Spleen (tissue), 7 donors: Measurements from ENCODE around the gene IL10.
"Not testable (repeated sequence)": the region's sequence is repeated elsewhere in the genome, so short reads cannot be mapped to it uniquely, and the experiment has no call there.

ENCODE experiments used
- CTCF ChIP-seq, 11 experiments: fragments of 200-600 bp in 7 of 11; fragments of 450-650 bp in 4 of 11; sonication (generic) in 4 of 11; IDR thresholded peaks in 8 of 11; conservative IDR thresholded peaks in 3 of 11; 1 replicate in 7 of 11; 2 replicates in 4 of 11; pipeline versions ENCODE4 v1.4.0 to v1.8.0; 2016 to 2021; ENCODE audit warnings: antibody characterized with exemption in 11 of 11, inconsistent platforms in 4 of 11, mild to moderate bottlenecking in 1 of 11
- POLR2A ChIP-seq, 3 donors: fragments of 450-650 bp; IDR thresholded peaks; one replicate each; pipeline ENCODE4 v1.5.1; 2017; ENCODE audit warnings: antibody characterized with exemption in 3 of 3, mild to moderate bottlenecking in 1 of 3
- POLR2AphosphoS5 ChIP-seq, 3 donors: sonication (generic); formaldehyde crosslinking; IDR thresholded peaks; one replicate each; pipeline ENCODE4 v1.5.1; 2017; ENCODE audit warnings: antibody characterized with exemption in 3 of 3
- donor health status: DM: no; HTN: no; CAD: no; lungs with moderate emphysema.
- donor health status: DM: no; HTN: no; CAD: no.
- donor health status: DM: no; HTN: no; CAD: no.

DNA sequence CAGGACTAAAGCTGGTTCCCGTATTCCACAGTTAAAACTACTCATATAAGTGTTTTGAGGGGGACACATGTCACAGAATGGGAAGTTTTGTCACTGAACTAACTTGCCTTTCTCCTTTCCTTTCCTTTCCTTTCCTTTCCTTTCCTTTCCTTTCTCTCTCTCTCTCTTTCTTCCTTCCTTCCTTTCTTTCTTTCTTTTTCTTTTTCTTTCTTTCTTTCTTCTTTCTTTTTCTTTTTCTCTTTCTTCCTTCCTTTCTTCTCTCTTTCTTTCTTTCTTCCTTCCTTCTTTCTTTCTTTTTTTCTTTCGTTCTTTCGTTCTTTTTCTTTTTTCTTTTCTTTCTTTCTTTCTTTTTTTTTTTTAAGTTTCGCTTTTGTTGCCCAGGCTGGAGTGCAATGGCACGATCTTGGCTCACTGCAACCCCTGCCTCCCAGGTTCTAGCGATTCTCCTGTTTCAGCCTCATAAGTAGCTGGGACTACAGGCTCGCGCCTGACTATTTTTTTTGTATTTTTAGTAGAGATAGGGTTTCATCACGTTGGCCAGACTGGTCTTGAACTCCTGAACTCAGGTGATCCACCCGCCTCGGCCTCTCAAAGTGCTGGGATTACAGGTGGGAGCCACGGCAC, 9.4 kb downstream of the IL10 start:
- not testable (repeated sequence) for TF ChIP-seq POLR2AphosphoS5 (IDR thresholded peaks at IDR 0.05); POLR2A (IDR thresholded peaks at IDR 0.05); CTCF (IDR thresholded peaks at IDR 0.05 in 8 of 11, conservative IDR thresholded peaks at IDR 0.05 in 3 of 11)
